ENCODE results near the gene MIOX.

GRCh38 chr22:50529416-50529896 is 42.8 kb downstream of the MIOX start:
- TF ChIP-seq CTCF (IDR thresholded peaks at IDR 0.05), result no peak
- no peak for TF ChIP-seq POLR2A (IDR thresholded peaks at IDR 0.05)
